HL-60/S4 treated with retinoic acid at 250 ng/mL for 4 days and 3 days (cell line): ENCODE measurements around the gene SORCS1.

Experiments
- in situ Hi-C: fragments of 300-500 bp; cut with MboI; formaldehyde crosslinking; loops from 2 replicates; pipeline ENCODE4 v1.7.0; 2022; ENCODE audit warnings: low sequenced_read_pairs

SORCS1 gene

GRCh38 chr10:106997721-106998120, 166.8 kb downstream of the SORCS1 start:
- in situ Hi-C loops: no loop called here

- in situ Hi-C loops: no loop called here
Measured at GRCh38 chr10:106996510-106996909, 168.0 kb downstream of the SORCS1 start.

GRCh38 chr10:106992055-106992454, 172.5 kb downstream of the SORCS1 start:
- in situ Hi-C loops: no loop called here

GRCh38 chr10:106991091-106991490, 173.4 kb downstream of the SORCS1 start:
- in situ Hi-C loops: no loop called here

GRCh38 chr10:106987362-106987761, 177.1 kb downstream of the SORCS1 start:
- in situ Hi-C loops: no loop called here

- in situ Hi-C loops: no loop called here
Measured at GRCh38 chr10:106982268-106982667, 182.2 kb downstream of the SORCS1 start.

- in situ Hi-C loops: no loop called here
Measured at GRCh38 chr10:106981452-106982075, 182.9 kb downstream of the SORCS1 start.

- in situ Hi-C loops: no loop called here
Measured at GRCh38 chr10:106980495-106981451, 183.7 kb downstream of the SORCS1 start.

- in situ Hi-C loops: no loop called here
Measured at GRCh38 chr10:106978756-106979155, 185.8 kb downstream of the SORCS1 start.

GRCh38 chr10:106973716-106974115, 190.8 kb downstream of the SORCS1 start:
- in situ Hi-C loops: no loop called here

GRCh38 chr10:106973288-106973687, 191.2 kb downstream of the SORCS1 start:
- in situ Hi-C loops: no loop called here

GRCh38 chr10:106972381-106972780, 192.1 kb downstream of the SORCS1 start:
- in situ Hi-C loops: no loop called here

- in situ Hi-C loops: no loop called here
Measured at GRCh38 chr10:106971411-106971831, 193.1 kb downstream of the SORCS1 start.

GRCh38 chr10:106967452-106967851, 197.1 kb downstream of the SORCS1 start:
- in situ Hi-C loops: no loop called here

GRCh38 chr10:106960812-106961211, 203.7 kb downstream of the SORCS1 start:
- in situ Hi-C loops: no loop called here

- in situ Hi-C loops: no loop called here
Measured at GRCh38 chr10:106959521-106959920, 205.0 kb downstream of the SORCS1 start.

GRCh38 chr10:106958589-106959361, 205.7 kb downstream of the SORCS1 start:
- in situ Hi-C loops: no loop called here

GRCh38 chr10:106957823-106958588, 206.5 kb downstream of the SORCS1 start:
- in situ Hi-C loops: no loop called here

GRCh38 chr10:106956216-106956915, 208.1 kb downstream of the SORCS1 start:
- in situ Hi-C loops: no loop called here

- in situ Hi-C loops: no loop called here
Measured at GRCh38 chr10:106955133-106955532, 209.4 kb downstream of the SORCS1 start.
